GM18519 (cell line): Measurements from ENCODE around the gene POT1.

Experiments
- ATAC-seq: cut with Tn5 transposase; IDR thresholded peaks from one replicate; pipeline ENCODE4 v1.9.1; 2021; ENCODE audit warnings: mild to moderate bottlenecking, moderate library complexity; ENCODE audit not compliant: unreplicated experiment, low FRiP score

POT1 gene

GRCh38 chr7:124779620-124780019 is 150.0 kb downstream of the POT1 start:
- ATAC-seq, result no peak

- ATAC-seq, result no peak
These were observed 150.4 kb downstream of the POT1 start for GRCh38 chr7:124779194-124779593.

- ATAC-seq, result no peak
These were observed 152.4 kb downstream of the POT1 start for GRCh38 chr7:124777268-124777667.

GRCh38 chr7:124776153-124776552 is 153.5 kb downstream of the POT1 start:
- no peak for ATAC-seq

DNA sequence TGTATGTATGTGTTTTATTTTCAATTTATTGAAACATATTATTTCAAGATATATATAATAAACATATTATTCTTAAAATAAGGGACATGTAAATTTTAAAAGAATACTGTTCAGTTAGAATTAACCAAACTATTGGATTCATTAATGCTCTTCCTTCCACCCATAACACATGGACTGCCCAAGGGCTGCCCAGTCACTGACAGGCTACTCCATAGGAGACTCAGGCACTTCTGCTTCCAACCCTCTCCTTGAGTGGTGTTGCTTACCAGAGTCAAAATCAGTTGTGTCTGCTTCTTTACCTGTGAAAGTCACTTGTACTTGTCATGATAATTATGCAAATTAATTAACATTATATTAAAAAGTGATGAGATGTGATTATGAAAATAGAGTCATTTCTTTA is 154.2 kb downstream of the POT1 start:
- ATAC-seq, result no peak

DNA sequence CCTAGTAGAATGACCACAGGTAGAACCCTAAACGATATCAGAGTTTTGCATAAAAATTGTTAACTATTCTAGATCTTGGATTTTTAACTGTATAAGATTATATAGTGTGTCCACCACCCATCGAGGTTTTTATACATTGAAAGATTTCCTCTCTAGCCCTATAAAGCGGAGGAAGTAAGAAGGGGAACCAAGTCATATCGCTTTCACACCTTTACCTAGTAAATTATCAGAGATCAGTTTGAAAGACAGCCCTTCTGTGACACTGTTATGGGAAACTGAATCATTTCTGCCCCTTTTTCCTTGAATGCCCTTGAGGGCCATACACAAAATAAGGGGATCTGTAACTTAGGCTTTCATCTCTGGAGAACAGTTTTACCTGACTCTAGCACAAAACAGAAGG is 155.7 kb downstream of the POT1 start:
- ATAC-seq, result no peak

DNA sequence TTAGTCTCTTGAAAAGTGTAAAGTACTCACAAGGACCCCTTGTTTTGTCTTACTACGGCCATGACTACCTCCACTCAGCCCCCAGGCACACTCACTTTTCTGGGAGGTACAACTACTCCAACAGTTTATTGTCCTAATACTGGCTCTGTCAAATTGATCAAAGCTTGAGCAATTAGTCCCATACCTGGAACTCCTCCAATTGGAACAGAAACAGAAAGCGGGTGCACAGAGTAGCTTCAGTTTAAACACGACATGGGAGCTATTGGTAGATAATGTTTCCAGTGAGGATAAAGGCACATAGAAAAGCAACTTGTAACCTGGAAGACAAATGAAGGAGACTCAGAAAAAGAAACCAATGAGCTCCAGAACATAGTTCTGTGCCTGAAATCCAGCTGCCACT is 156.3 kb downstream of the POT1 start:
- ATAC-seq, result no peak
